ENCODE data around the gene KCNG4. TPM values are rescaled to one million over a fixed set of nuclear protein-coding genes. Genes with fewer than 3 reads are reported as not detected.

Gene KCNG4
- total RNA-seq, 1 donor from 2014 or later, result not detected

- intact Hi-C loops (cut with micrococcal nuclease), result no loop called here
- DNase-seq, result no peak
- ATAC-seq, result no peak
Observed at GRCh38 chr16:84268291-84269040, 28.7 kb upstream of the KCNG4 start.

- intact Hi-C loops (cut with micrococcal nuclease), result no loop called here
- DNase-seq (no peak), ATAC-seq (no peak)
Observed at GRCh38 chr16:84267380-84267779, 27.6 kb upstream of the KCNG4 start.

GRCh38 chr16:84266451-84266850 is 26.6 kb upstream of the KCNG4 start:
- ATAC-seq (peak; percentile 96), DNase-seq (peak; percentile 41)
- intact Hi-C loops (cut with micrococcal nuclease), result no loop called here

GRCh38 chr16:84262939-84263338 is 23.1 kb upstream of the KCNG4 start:
- ATAC-seq (no peak), DNase-seq (no peak)
- intact Hi-C loops (cut with micrococcal nuclease), result no loop called here

GRCh38 chr16:84262031-84262430 is 22.2 kb upstream of the KCNG4 start:
- ATAC-seq (no peak), DNase-seq (no peak)
- intact Hi-C loops (cut with micrococcal nuclease), result no loop called here

GRCh38 chr16:84260766-84261554 is 21.1 kb upstream of the KCNG4 start:
- intact Hi-C loops (cut with micrococcal nuclease), result no loop called here
- no peak for DNase-seq
- no peak for ATAC-seq

- no peak for DNase-seq
- no peak for ATAC-seq
- intact Hi-C loops (cut with micrococcal nuclease), result no loop called here
Observed at GRCh38 chr16:84259691-84260090, 19.9 kb upstream of the KCNG4 start.

GRCh38 chr16:84258266-84258665 is 18.5 kb upstream of the KCNG4 start:
- intact Hi-C loops (cut with micrococcal nuclease), result no loop called here
- DNase-seq, result no peak
- no peak for ATAC-seq

- DNase-seq, result no peak
- no peak for ATAC-seq
- intact Hi-C loops (cut with micrococcal nuclease), result no loop called here
Observed at GRCh38 chr16:84255050-84255810, 15.4 kb upstream of the KCNG4 start.

- intact Hi-C loops (cut with micrococcal nuclease), result no loop called here
- ATAC-seq, result no peak
- no peak for DNase-seq
Observed at GRCh38 chr16:84254062-84254461, 14.2 kb upstream of the KCNG4 start.

- DNase-seq, result no peak
- ATAC-seq, result no peak
Observed at GRCh38 chr16:84253173-84253572, 13.4 kb upstream of the KCNG4 start.

GRCh38 chr16:84252184-84252583 is 12.4 kb upstream of the KCNG4 start:
- no peak for DNase-seq
- intact Hi-C loops (cut with micrococcal nuclease), result no loop called here
- ATAC-seq, result no peak

More at GRCh38 chr16:84253173-84253572, 13.4 kb upstream of the KCNG4 start:
- intact Hi-C loops (cut with micrococcal nuclease), result no loop called here

GRCh38 chr16:84247844-84248243 is 8.0 kb upstream of the KCNG4 start:
- DNase-seq, result no peak
- intact Hi-C loops (cut with micrococcal nuclease), result no loop called here
- ATAC-seq, result no peak

- intact Hi-C loops (cut with micrococcal nuclease), result no loop called here
- ATAC-seq, result no peak
- DNase-seq, result no peak
Observed at GRCh38 chr16:84247331-84247730, 7.5 kb upstream of the KCNG4 start.

- no peak for DNase-seq
- no peak for ATAC-seq
- intact Hi-C loops (cut with micrococcal nuclease), result no loop called here
Observed at GRCh38 chr16:84246679-84247077, 6.9 kb upstream of the KCNG4 start.

- no peak for DNase-seq
- ATAC-seq, result no peak
- intact Hi-C loops (cut with micrococcal nuclease), result no loop called here
Observed at GRCh38 chr16:84245956-84246678, 6.3 kb upstream of the KCNG4 start.

- ATAC-seq (no peak), DNase-seq (no peak)
- intact Hi-C loops (cut with micrococcal nuclease), result no loop called here
Observed at GRCh38 chr16:84244728-84245127, 4.9 kb upstream of the KCNG4 start.

- no peak for DNase-seq
- intact Hi-C loops (cut with micrococcal nuclease), result no loop called here
- no peak for ATAC-seq
Observed at GRCh38 chr16:84243732-84244131, 3.9 kb upstream of the KCNG4 start.

GRCh38 chr16:84242839-84243238 is 3.0 kb upstream of the KCNG4 start:
- intact Hi-C loops (cut with micrococcal nuclease), result no loop called here
- DNase-seq (no peak), ATAC-seq (no peak)
